ENCODE measurements around the gene SLC4A8. TPM values are rescaled to one million over a fixed set of nuclear protein-coding genes. Genes with fewer than 3 reads are reported as not detected.

SLC4A8 gene
- polyA plus RNA-seq, 5 donors = 1.1 to 2.9 (median 1.7) TPM

GRCh38 chr12:51522696-51523095 lies 98.1 kb downstream of the SLC4A8 start:
- no peak for DNase-seq

GRCh38 chr12:51524386-51524901 lies 99.8 kb downstream of the SLC4A8 start:
- no peak for DNase-seq

GRCh38 chr12:51525518-51525917 lies 100.9 kb downstream of the SLC4A8 start:
- no peak for DNase-seq

- no peak for DNase-seq
Measured at GRCh38 chr12:51527966-51528365, 103.3 kb downstream of the SLC4A8 start.

GRCh38 chr12:51528852-51529650 lies 104.4 kb downstream of the SLC4A8 start:
- DNase-seq = no peak

GRCh38 chr12:51529651-51529970 lies 105.0 kb downstream of the SLC4A8 start:
- DNase-seq = no peak

GRCh38 chr12:51530208-51530607 lies 105.6 kb downstream of the SLC4A8 start:
- DNase-seq = no peak

- no peak for DNase-seq
Measured at GRCh38 chr12:51531284-51531977, 106.8 kb downstream of the SLC4A8 start.

GRCh38 chr12:51531978-51532497 lies 107.4 kb downstream of the SLC4A8 start:
- peak; percentile 48 to 64 for DNase-seq

- DNase-seq = no peak
Measured at GRCh38 chr12:51533799-51534198, 109.2 kb downstream of the SLC4A8 start.

- no peak for DNase-seq
Measured at GRCh38 chr12:51534216-51535074, 109.8 kb downstream of the SLC4A8 start.

GRCh38 chr12:51536159-51536558 lies 111.5 kb downstream of the SLC4A8 start:
- DNase-seq = no peak

- DNase-seq = no peak
Measured at GRCh38 chr12:51538149-51538548, 113.5 kb downstream of the SLC4A8 start.

GRCh38 chr12:51538599-51538998 lies 114.0 kb downstream of the SLC4A8 start:
- no peak for DNase-seq

- no peak for DNase-seq
Measured at GRCh38 chr12:51540996-51541395, 116.4 kb downstream of the SLC4A8 start.

- DNase-seq = no peak
Measured at GRCh38 chr12:51546097-51546496, 121.5 kb downstream of the SLC4A8 start.

- DNase-seq = no peak
Measured at GRCh38 chr12:51547606-51548005, 123.0 kb downstream of the SLC4A8 start.

- DNase-seq = no peak
Measured at GRCh38 chr12:51548241-51548640, 123.6 kb downstream of the SLC4A8 start.

GRCh38 chr12:51549637-51550036 lies 125.0 kb downstream of the SLC4A8 start:
- DNase-seq = no peak
